Dedifferentiated amniotic fluid mesenchymal stem cell (primary cell): ENCODE results near the gene NNT.
"Not testable (repeated sequence)": the region's sequence is repeated elsewhere in the genome, so short reads cannot be mapped to it uniquely, and the experiment has no call there.

Experiments
- DNase-seq: peaks from one replicate; pipeline ENCODE4 v3.0.0-alpha.2; 2016; ENCODE audit errors: extremely low spot score

Gene NNT

DNA sequence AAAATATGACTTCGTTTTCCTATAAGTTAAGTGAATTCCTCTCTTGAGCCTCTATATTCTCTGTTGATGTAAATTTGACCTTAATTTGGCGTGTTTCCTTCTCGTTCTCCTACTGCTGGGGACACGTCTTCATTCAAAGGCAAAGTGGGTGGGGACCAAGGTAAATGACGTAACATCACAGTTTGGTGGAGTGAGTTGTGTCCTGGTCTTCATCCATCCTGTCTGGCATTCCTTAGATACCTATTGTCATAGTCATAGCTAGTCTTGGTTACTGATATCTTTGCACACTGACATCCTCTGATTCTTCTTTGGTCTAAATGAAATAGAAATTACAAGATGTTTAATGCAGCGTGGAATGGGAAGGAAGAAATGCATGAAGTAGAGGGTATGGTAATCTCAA is 108.5 kb downstream of the NNT start:
- no peak for DNase-seq

DNA sequence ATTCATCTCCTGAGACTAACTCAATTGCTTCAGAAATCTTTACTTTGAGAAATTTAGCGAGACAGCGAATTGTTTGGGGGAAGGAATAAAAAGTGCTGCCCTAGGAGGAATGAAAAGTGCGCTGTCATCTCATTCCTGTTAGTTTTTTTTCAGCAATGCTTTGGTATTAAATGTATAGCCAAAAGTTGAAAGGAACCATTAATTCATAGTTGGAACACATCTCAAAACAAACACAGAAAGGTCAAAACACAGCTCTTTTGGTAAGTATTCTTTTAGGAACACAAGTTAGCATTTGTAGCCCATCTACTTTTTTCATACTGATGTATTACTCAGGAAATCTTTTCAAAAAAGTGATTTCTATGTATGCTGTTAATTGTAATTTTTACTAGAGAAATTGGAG is 109.1 kb downstream of the NNT start:
- DNase-seq = no peak

DNA sequence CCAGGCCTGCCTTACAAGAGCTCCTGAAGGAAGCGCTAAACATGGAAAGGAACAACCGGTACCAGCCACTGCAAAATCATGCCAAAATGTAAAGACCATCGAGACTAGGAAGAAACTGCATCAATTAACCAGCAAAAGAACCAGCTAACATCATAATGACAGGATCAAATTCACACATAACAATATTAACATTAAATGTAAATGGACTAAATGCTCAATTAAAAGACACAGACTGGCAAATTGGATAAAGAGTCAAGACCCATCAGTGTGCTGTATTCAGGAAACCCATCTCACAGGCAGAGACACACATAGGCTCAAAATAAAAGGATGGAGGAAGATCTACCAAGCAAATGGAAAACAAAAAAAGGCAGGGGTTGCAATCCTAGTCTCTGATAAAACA is 116.8 kb downstream of the NNT start:
- not testable (repeated sequence) for DNase-seq

DNA sequence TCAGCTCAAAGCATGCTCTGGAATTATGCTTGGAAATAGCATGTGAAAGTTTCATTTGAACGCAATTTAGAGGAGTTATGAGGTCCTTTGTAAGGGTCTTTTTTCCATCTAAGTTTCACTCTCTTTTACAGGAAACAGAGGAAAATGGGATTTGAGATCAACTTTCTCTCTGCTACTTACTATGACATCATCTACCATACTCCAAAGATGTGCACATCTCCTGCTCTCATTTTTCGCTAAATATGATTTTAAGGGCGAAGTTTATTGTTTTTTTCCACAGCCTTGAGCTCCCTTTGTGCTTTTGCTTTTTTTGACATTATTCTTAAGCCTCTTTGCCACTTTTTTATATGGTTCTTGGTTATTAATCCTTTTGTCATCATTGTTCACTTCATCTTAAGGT is 125.6 kb downstream of the NNT start:
- no peak for DNase-seq

DNA sequence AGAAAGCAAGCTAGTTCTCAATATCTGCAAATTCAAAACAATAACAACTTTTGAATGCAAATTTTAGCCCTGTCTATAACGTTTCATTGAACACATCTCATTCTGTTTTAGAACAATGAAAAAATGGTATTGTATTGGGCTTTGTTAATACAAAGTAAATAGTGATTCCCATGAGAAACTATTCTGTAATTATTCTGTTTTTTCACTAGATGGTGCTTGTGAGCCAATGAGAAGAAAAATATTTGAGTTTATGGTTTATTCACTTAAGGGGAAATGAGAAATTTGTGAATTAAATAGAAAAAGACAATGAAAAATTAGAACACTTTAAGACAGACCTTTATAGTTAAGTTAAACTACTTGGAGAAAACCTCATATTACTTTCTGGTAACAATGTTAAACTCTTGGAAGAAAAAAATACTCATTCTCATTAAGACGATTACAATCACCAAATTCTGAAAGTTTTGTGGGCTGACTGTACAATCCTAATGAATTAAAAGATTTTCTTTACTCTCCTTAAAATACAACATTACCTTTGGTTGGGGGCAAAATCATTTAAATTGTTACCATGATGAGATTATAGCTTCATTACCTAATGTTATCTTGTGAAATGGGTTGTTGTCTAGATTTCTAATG is 127.0 kb downstream of the NNT start:
- DNase-seq = peak; percentile 39

DNA sequence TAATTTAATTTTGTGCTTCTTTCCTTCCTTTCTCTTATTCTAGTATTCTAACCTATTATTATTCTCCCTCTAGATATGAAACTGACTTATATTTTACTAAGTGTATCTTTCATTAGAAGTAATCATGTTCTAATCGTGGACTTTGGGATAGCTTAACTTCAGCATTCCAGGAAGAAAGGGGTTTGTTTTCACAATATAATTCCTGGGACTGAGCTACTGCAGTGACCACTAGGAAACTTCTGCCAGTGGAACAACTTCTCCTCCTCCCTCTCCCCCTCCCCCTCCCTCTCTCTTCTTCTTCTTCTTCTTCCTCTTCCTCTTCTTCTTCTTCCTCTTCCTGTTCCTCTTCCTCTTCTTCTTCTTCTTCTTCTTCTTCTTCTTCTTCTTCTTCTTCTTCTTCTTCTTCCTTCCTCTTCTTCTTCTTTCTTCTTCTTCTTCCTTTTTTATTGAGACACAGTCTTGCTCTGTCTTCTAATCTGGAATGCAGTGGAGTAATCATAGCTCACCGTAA is 127.9 kb downstream of the NNT start:
- DNase-seq = no peak

DNA sequence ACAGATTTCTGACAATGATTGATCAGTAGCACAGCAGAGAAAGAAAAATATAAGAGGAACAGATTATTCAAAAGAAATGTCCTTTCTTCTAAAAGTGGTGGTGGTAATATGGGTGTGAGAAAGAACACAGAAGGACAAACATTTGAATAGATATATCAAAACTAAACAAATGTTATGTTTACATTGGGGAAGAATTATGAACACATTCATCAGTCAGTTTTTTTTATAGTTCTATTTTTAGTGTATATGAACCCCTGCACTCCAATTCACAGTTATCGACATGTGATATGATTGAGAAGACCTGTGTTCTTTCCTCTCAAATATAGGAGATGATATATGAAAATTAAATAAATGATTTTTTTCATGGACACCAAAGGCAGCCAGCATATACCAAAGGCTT is 128.6 kb downstream of the NNT start:
- DNase-seq = no peak

DNA sequence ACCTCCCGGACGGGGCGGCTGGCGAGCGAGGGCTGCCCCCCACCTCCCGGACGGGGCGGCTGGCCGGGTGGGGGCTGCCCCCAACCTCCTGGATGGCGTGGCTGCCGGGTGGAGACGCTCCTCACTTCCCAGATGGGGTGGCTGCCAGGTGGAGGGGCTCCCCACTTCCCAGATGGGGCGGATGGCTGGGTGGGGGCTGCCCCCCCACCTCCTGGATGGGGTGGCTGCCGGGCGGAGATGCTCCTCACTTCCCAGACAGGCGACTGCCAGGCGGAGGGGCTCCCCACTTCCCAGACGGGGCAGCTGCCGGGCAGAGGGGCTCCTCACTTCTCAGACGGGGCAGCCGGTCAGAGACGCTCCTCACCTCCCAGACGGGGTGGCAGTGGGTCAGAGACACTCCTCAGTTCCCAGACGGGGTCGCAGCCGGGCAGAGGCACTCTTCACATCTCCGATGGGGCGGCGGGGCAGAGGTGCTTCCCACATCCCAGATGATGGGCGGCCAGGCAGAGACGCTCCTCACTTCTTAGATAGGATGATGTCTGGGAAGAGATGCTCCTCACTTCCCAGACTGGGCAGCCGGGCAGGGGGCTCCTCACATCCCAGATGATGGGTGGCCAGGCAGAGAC is 143.1 kb downstream of the NNT start:
- DNase-seq = not testable (repeated sequence)

DNA sequence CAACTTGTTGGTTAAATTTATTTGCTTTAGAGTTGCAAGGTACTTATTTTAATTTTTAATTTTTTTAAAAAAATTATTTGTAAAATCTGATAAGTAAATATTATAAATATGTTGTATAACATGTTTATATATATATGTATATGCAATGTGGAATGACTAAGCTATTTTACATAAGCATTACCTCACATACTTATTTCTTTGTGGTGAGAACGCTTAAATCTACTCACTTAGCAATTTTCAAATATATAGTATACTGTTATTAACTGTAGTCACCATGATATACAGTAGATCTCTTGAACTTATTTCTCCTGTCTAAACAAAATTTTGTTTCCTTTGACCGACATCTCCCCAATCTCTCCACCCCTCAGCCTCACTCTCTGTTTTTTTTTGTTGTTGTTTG is 147.8 kb downstream of the NNT start:
- no peak for DNase-seq

DNA sequence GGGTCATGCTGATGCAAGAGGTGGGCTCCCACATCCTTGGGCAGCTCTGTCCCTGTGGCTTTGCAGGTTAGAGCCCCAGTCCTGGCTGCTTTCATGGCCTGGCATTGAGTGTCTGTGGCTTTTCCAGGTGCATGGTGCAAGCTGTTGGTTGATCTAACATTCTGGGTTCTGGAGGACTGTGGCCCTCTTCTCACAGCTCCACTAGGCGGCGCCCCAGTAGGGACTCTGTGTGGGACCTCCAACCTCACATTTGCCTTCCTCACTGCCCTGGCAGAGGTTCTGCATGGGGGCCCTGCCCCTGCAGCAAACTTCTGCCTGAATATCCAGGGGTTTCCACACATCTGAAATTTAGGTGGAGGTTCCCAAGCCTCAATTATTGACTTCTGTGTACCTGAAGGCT is 150.1 kb downstream of the NNT start:
- no peak for DNase-seq
